Gastrocnemius medialis (tissue), 4 donors: ENCODE measurements around the gene LARGE1.

Source experiments
- POLR2A ChIP-seq, 2 donors: fragments of 450-650 bp; IDR thresholded peaks; one replicate each; pipeline ENCODE4 v1.6.1; 2017; ENCODE audit warnings: antibody characterized with exemption in 2 of 2, mild to moderate bottlenecking in 2 of 2, moderate library complexity in 2 of 2
- TF ChIP-seq, protein P1 (sequence below), 5 experiments: fragments of 450-650 bp in 3 of 5; fragments of 200-600 bp in 2 of 5; sonication (generic) in 2 of 5; IDR thresholded peaks in 4 of 5; conservative IDR thresholded peaks in 1 of 5; 1 replicate in 4 of 5; 2 replicates in 1 of 5; pipeline ENCODE4 v1.5.1; 2016 to 2019; ENCODE audit warnings: antibody characterized with exemption in 5 of 5, mild to moderate bottlenecking in 3 of 5, moderate library complexity in 3 of 5

DNA sequence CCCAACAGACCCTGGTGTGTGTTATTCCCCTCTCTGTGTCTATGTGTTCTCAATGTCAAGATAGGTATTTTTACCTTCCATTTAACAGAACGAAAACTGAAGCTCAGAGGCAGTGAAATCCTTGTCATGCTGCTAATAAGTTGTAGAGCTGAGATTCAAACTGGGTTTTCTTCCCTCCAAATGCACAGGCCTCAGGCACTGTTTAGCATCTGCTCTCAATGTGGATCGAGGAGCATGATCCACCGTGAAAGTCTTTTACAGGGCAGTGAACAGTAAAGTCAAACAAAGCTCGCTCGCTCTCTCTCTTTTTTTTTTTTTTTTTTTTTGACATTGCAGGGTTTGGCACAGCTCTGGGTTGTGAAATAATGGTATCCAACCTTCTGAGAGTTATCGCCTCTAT, 461.1 kb downstream of the LARGE1 start:
- TF ChIP-seq, protein P1, sequence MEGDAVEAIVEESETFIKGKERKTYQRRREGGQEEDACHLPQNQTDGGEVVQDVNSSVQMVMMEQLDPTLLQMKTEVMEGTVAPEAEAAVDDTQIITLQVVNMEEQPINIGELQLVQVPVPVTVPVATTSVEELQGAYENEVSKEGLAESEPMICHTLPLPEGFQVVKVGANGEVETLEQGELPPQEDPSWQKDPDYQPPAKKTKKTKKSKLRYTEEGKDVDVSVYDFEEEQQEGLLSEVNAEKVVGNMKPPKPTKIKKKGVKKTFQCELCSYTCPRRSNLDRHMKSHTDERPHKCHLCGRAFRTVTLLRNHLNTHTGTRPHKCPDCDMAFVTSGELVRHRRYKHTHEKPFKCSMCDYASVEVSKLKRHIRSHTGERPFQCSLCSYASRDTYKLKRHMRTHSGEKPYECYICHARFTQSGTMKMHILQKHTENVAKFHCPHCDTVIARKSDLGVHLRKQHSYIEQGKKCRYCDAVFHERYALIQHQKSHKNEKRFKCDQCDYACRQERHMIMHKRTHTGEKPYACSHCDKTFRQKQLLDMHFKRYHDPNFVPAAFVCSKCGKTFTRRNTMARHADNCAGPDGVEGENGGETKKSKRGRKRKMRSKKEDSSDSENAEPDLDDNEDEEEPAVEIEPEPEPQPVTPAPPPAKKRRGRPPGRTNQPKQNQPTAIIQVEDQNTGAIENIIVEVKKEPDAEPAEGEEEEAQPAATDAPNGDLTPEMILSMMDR (IDR thresholded peaks at IDR 0.05 in 4 of 5, conservative IDR thresholded peaks at IDR 0.05 in 1 of 5) = no peak
- TF ChIP-seq POLR2A (IDR thresholded peaks at IDR 0.05) = no peak
